OCI-LY1 (cell line): ENCODE data around the gene CACNG4.

ENCODE experiments used
- H2AFZ ChIP-seq: fragments of 200-600 bp; sonication (generic), shearing (Covaris generic); 2 replicates; pipeline ENCODE4 v1.6.0; 2014; ENCODE audit warnings: antibody characterized with exemption, mild to moderate bottlenecking, low read length
- H3F3A ChIP-seq: fragments of 200-600 bp; sonication (generic), shearing (Covaris generic); 2 replicates; pipeline ENCODE4 v1.6.0; 2014; ENCODE audit warnings: mild to moderate bottlenecking, antibody characterized with exemption, low read length, moderate library complexity; ENCODE audit not compliant: insufficient read depth
- H3K27ac ChIP-seq: fragments of 200-600 bp; sonication (generic); 2 replicates; pipeline ENCODE4 v1.5.1; 2014; ENCODE audit warnings: low read length, mixed run types, mild to moderate bottlenecking, low read depth; ENCODE audit not compliant: poor library complexity, severe bottlenecking
- H3K27me3 ChIP-seq: fragments of 200-600 bp; sonication (generic); 2 replicates; pipeline ENCODE4 v1.6.0; 2014; ENCODE audit warnings: antibody characterized with exemption, mild to moderate bottlenecking, low read length, moderate library complexity; ENCODE audit not compliant: insufficient read depth
- H3K36me3 ChIP-seq: fragments of 200-600 bp; sonication (generic); 2 replicates; pipeline ENCODE4 v1.6.1; 2014; ENCODE audit warnings: mild to moderate bottlenecking, antibody characterized with exemption, low read length, moderate library complexity, mixed read lengths; ENCODE audit not compliant: insufficient read depth
- H3K4me1 ChIP-seq: fragments of 200-600 bp; sonication (generic); 2 replicates; pipeline ENCODE4 v1.5.1; 2014; ENCODE audit warnings: mild to moderate bottlenecking, low read length, moderate library complexity; ENCODE audit not compliant: insufficient read depth, severe bottlenecking
- H3K4me2 ChIP-seq: fragments of 200-600 bp; sonication (generic), shearing (Covaris generic); 2 replicates; pipeline ENCODE4 v1.6.1; 2014; ENCODE audit warnings: low read length
- H3K4me3 ChIP-seq: fragments of 200-600 bp; sonication (generic); 2 replicates; pipeline ENCODE4 v1.5.1; 2014; ENCODE audit warnings: low read length, low read depth, mild to moderate bottlenecking, mixed read lengths; ENCODE audit not compliant: poor library complexity, severe bottlenecking
- H3K79me2 ChIP-seq: fragments of 200-600 bp; shearing (Covaris generic); 2 replicates; pipeline ENCODE4 v1.6.1; 2016; ENCODE audit warnings: mixed run types, low read length, mixed read lengths; ENCODE audit not compliant: insufficient read depth
- H3K9ac ChIP-seq: fragments of 200-600 bp; sonication (generic), shearing (Covaris generic); 2 replicates; pipeline ENCODE4 v1.6.1; 2014; ENCODE audit warnings: mild to moderate bottlenecking, low read length, mixed read lengths
- H3K9me2 ChIP-seq: fragments of 200-600 bp; sonication (generic), shearing (Covaris generic); 2 replicates; pipeline ENCODE4 v1.6.1; 2014; ENCODE audit warnings: low read depth, mild to moderate bottlenecking, low read length, mixed read lengths
- H3K9me3 ChIP-seq: fragments of 200-600 bp; shearing (Covaris generic); 2 replicates; pipeline ENCODE4 v1.6.1; 2014; ENCODE audit warnings: low read length, mixed read lengths
- H4K20me1 ChIP-seq: fragments of 200-600 bp; sonication (generic), shearing (Covaris generic); 2 replicates; pipeline ENCODE4 v1.6.0; 2016; ENCODE audit warnings: mild to moderate bottlenecking, low read length; ENCODE audit not compliant: insufficient read depth
- CTCF ChIP-seq: fragments of 200-600 bp; sonication (generic), shearing (Covaris generic); IDR thresholded peaks from 2 replicates; pipeline ENCODE4 v1.5.1; 2017; ENCODE audit warnings: mild to moderate bottlenecking, antibody characterized with exemption, low read length, moderate library complexity, mixed read lengths
- EZH2 ChIP-seq: fragments of 200-600 bp; sonication (generic), shearing (Covaris generic); IDR thresholded peaks from 2 replicates; pipeline ENCODE4 v1.8.0; 2017; ENCODE audit warnings: borderline replicate concordance, mixed run types, mild to moderate bottlenecking, antibody characterized with exemption, low read length, moderate library complexity, mixed read lengths

CACNG4 gene

GRCh38 chr17:66950325-66950724 lies 14.2 kb upstream of the CACNG4 start:
- TF ChIP-seq EZH2 (no peak), CTCF (no peak)
- H3K9ac ChIP-seq, result no peak overlapping the region
- no peak overlapping the region for H3K4me2 ChIP-seq
- H3K79me2 ChIP-seq, result no peaks in the 10 kb centered on the region
- no peaks in the 10 kb centered on the region for H3K9me2 ChIP-seq
- H3K27me3 ChIP-seq, result peaks cover 7% of the 10 kb centered on the region; the same call in 1 of the 2 replicates
- H3K9me3 ChIP-seq, result no peaks in the 10 kb centered on the region
- no peaks in the 10 kb centered on the region for H4K20me1 ChIP-seq
- no peak overlapping the region for H2AFZ ChIP-seq
- H3K4me3 ChIP-seq, result no peak overlapping the region
- H3K4me1 ChIP-seq, result no peaks in the 10 kb centered on the region
- no peaks in the 10 kb centered on the region for H3F3A ChIP-seq
- no peak overlapping the region for H3K27ac ChIP-seq
- H3K36me3 ChIP-seq, result no peaks in the 10 kb centered on the region

- H3K36me3 ChIP-seq, result no peaks in the 10 kb centered on the region
- TF ChIP-seq EZH2 (no peak), CTCF (no peak)
- H3K27me3 ChIP-seq, result peaks cover 7% of the 10 kb centered on the region; the same call in 1 of the 2 replicates
- no peaks in the 10 kb centered on the region for H3K79me2 ChIP-seq
- no peaks in the 10 kb centered on the region for H3K9me3 ChIP-seq
- no peaks in the 10 kb centered on the region for H3K4me1 ChIP-seq
- no peaks in the 10 kb centered on the region for H4K20me1 ChIP-seq
- no peak overlapping the region for H2AFZ ChIP-seq
- H3K9ac ChIP-seq, result no peak overlapping the region
- no peaks in the 10 kb centered on the region for H3K9me2 ChIP-seq
- H3K4me3 ChIP-seq, result no peak overlapping the region
- no peak overlapping the region for H3K4me2 ChIP-seq
- no peak overlapping the region for H3K27ac ChIP-seq
- no peaks in the 10 kb centered on the region for H3F3A ChIP-seq
These were observed 13.5 kb upstream of the CACNG4 start for GRCh38 chr17:66950886-66951604.

GRCh38 chr17:66951605-66951953 lies 12.9 kb upstream of the CACNG4 start:
- Histone ChIP-seq H3K9ac (no peak overlapping the region), H3K27ac (no peak overlapping the region)

More at GRCh38 chr17:66951605-66951953, 12.9 kb upstream of the CACNG4 start:
- no peak for TF ChIP-seq CTCF
- TF ChIP-seq EZH2, result no peak
- H3K36me3 ChIP-seq, result no peaks in the 10 kb centered on the region
- H3K27me3 ChIP-seq, result peaks cover 7% of the 10 kb centered on the region; the same call in 1 of the 2 replicates
- no peaks in the 10 kb centered on the region for H3F3A ChIP-seq
- no peak overlapping the region for H3K4me2 ChIP-seq
- H3K4me1 ChIP-seq, result no peaks in the 10 kb centered on the region
- no peaks in the 10 kb centered on the region for H4K20me1 ChIP-seq
- no peaks in the 10 kb centered on the region for H3K79me2 ChIP-seq
- H3K9me2 ChIP-seq, result no peaks in the 10 kb centered on the region
- no peaks in the 10 kb centered on the region for H3K9me3 ChIP-seq
- no peak overlapping the region for H3K4me3 ChIP-seq
- H2AFZ ChIP-seq, result no peak overlapping the region
